GM10847 (cell line): ENCODE data around the gene LRRC70.

ENCODE experiments used
- POLR2A ChIP-seq: IDR thresholded peaks from 2 replicates; pipeline ENCODE4 v1.6.1; 2011; ENCODE audit not compliant: insufficient read length; ENCODE audit errors: extremely low read depth

The LRRC70 gene

GRCh38 chr5:62564101-62564500 lies 14.5 kb upstream of the LRRC70 start:
- no peak for TF ChIP-seq POLR2A

- TF ChIP-seq POLR2A = no peak
Measured at GRCh38 chr5:62568143-62568542, 10.5 kb upstream of the LRRC70 start.

- TF ChIP-seq POLR2A = no peak
Measured at GRCh38 chr5:62568800-62569432, 9.7 kb upstream of the LRRC70 start.

GRCh38 chr5:62569470-62569869 lies 9.1 kb upstream of the LRRC70 start:
- TF ChIP-seq POLR2A = no peak

- TF ChIP-seq POLR2A = no peak
Measured at GRCh38 chr5:62572918-62573514, 5.6 kb upstream of the LRRC70 start.

- no peak for TF ChIP-seq POLR2A
Measured at GRCh38 chr5:62574599-62574998, 4.0 kb upstream of the LRRC70 start.

- no peak for TF ChIP-seq POLR2A
Measured at GRCh38 chr5:62575066-62575465, 3.6 kb upstream of the LRRC70 start.

- TF ChIP-seq POLR2A = no peak
Measured at GRCh38 chr5:62575489-62575888, 3.1 kb upstream of the LRRC70 start.

- no peak for TF ChIP-seq POLR2A
Measured at GRCh38 chr5:62576570-62577170, 1.9 kb upstream of the LRRC70 start.

GRCh38 chr5:62577488-62577887 lies 1.1 kb upstream of the LRRC70 start:
- no peak for TF ChIP-seq POLR2A

GRCh38 chr5:62579761-62580160 lies 1.1 kb downstream of the LRRC70 start:
- TF ChIP-seq POLR2A = no peak

GRCh38 chr5:62581836-62582597 lies 3.4 kb downstream of the LRRC70 start:
- no peak for TF ChIP-seq POLR2A

- TF ChIP-seq POLR2A = no peak
Measured at GRCh38 chr5:62584391-62584790, 5.8 kb downstream of the LRRC70 start.

- no peak for TF ChIP-seq POLR2A
Measured at GRCh38 chr5:62585306-62585705, 6.7 kb downstream of the LRRC70 start.

GRCh38 chr5:62585751-62586150 lies 7.1 kb downstream of the LRRC70 start:
- TF ChIP-seq POLR2A = no peak

GRCh38 chr5:62587737-62588136 lies 9.1 kb downstream of the LRRC70 start:
- TF ChIP-seq POLR2A = no peak
